Neural progenitor cell (in vitro differentiated cells): ENCODE data around the gene COA6. TPM values are rescaled to one million over a fixed set of nuclear protein-coding genes. Genes with fewer than 3 reads are reported as not detected.
A peak's percentile ranks its signal among the peaks of the same experiment; 100 is the strongest.

Experiments used
- DNase-seq: peaks from one replicate; pipeline ENCODE4 v3.0.0-alpha.2; 2016; ENCODE audit warnings: low spot score
- H2AFZ ChIP-seq: fragments of 200-600 bp; sonication (generic); replicated peaks from 2 replicates; pipeline ENCODE4 v1.6.1; 2016; ENCODE audit warnings: antibody characterized with exemption
- H3F3A ChIP-seq: fragments of 200-600 bp; sonication (generic); 2 replicates; pipeline ENCODE4 v1.6.1; 2016; ENCODE audit warnings: antibody characterized with exemption, low read depth
- H3K27ac ChIP-seq: fragments of 200-600 bp; sonication (generic); 2 replicates; pipeline ENCODE4 v1.5.1; 2016; ENCODE audit warnings: mild to moderate bottlenecking
- H3K27me3 ChIP-seq: fragments of 200-600 bp; sonication (generic); 2 replicates; pipeline ENCODE4 v1.6.1; 2016; ENCODE audit warnings: mild to moderate bottlenecking, moderate library complexity
- H3K36me3 ChIP-seq: fragments of 200-600 bp; sonication (generic); 2 replicates; pipeline ENCODE4 v1.5.1; 2016
- H3K4me1 ChIP-seq: fragments of 200-600 bp; sonication (generic); 2 replicates; pipeline ENCODE4 v1.6.1; 2016; ENCODE audit warnings: mixed run types
- H3K4me2 ChIP-seq: fragments of 200-600 bp; sonication (generic); 2 replicates; pipeline ENCODE4 v1.6.1; 2016
- H3K4me3 ChIP-seq: fragments of 200-600 bp; sonication (generic); 2 replicates; pipeline ENCODE4 v1.5.1; 2016
- H3K79me2 ChIP-seq: fragments of 200-600 bp; sonication (generic); 2 replicates; pipeline ENCODE4 v1.6.1; 2016; ENCODE audit warnings: low read depth
- H3K9ac ChIP-seq: fragments of 200-600 bp; sonication (generic); 2 replicates; pipeline ENCODE4 v1.6.1; 2016
- H3K9me3 ChIP-seq: fragments of 200-600 bp; sonication (generic); 2 replicates; pipeline ENCODE4 v1.5.1; 2016; ENCODE audit warnings: low read depth
- H4K20me1 ChIP-seq: fragments of 200-600 bp; sonication (generic); 2 replicates; pipeline ENCODE4 v1.6.1; 2016; ENCODE audit warnings: low read depth
- H3K27ac Mint-ChIP-seq: 3 replicates; pipeline ENCODE4 v1.8.0; 2021; ENCODE audit warnings: mixed read lengths
- H3K27me3 Mint-ChIP-seq: 2 replicates; pipeline ENCODE4 v1.8.0; 2022; ENCODE audit warnings: low read depth, mild to moderate bottlenecking, inconsistent platforms, moderate library complexity, mixed read lengths; ENCODE audit not compliant: insufficient read depth
- H3K36me3 Mint-ChIP-seq: 3 replicates; pipeline ENCODE4 v1.8.0; 2021; ENCODE audit warnings: mixed read lengths
- H3K4me1 Mint-ChIP-seq: 3 replicates; pipeline ENCODE4 v1.8.0; 2021; ENCODE audit warnings: mixed read lengths
- H3K4me3 Mint-ChIP-seq: 3 replicates; pipeline ENCODE4 v1.8.0; 2021; ENCODE audit warnings: mild to moderate bottlenecking, moderate library complexity, mixed read lengths
- H3K9me3 Mint-ChIP-seq: 3 replicates; pipeline ENCODE4 v1.8.0; 2020; ENCODE audit warnings: mixed read lengths
- EZH2 ChIP-seq: fragments of 200-600 bp; sonication (generic); IDR thresholded peaks from 2 replicates; pipeline ENCODE4 v1.6.1; 2017; ENCODE audit warnings: antibody characterized with exemption, mild to moderate bottlenecking, moderate library complexity
- EZH2phosphoT487 ChIP-seq: fragments of 200-600 bp; sonication (generic); IDR thresholded peaks from 2 replicates; pipeline ENCODE4 v1.6.1; 2017; ENCODE audit warnings: antibody characterized with exemption
- total RNA-seq: library from RNA; depleted of rRNA; stranded (reverse); fragments of >200 nt; gene quantifications from 2 replicates; pipeline ENCODE4 v1.2.3, GENCODE V29; 2015; ENCODE audit warnings: low replicate concordance
- TF ChIP-seq, protein P1 (sequence below): fragments of 200-600 bp; sonication (generic); IDR thresholded peaks from 2 replicates; pipeline ENCODE4 v1.5.1; 2017; ENCODE audit warnings: antibody characterized with exemption, mild to moderate bottlenecking

COA6 gene
- total RNA-seq, 1 donor from 2014 or later: 36.0 TPM

DNA sequence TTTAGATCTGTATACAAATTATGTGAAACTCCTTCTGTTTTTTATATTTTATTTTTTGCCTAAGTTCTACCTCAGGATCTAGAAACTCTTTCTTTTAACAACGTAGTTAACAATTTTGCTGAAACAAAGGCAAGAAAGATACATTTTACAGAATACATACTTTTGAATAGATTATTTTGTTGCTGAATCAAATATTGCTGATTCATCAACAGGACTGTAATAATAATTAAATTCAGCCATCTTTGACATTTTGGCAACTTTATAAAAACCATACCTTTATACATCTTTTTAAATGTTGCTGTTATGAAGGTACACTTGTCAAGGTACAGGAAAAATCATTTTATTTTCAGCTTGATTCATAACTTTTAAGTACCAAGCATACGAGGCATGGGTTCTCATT lies 10.7 kb upstream of the COA6 start:
- Mint-ChIP-seq H3K27ac (no peak overlapping the region), H3K36me3 (no peaks in the 10 kb centered on the region), H3K4me1 (no peaks in the 10 kb centered on the region), H3K4me3 (no peak overlapping the region), H3K9me3 (no peaks in the 10 kb centered on the region), H3K27me3 (peaks cover 2% of the 10 kb centered on the region)
- Histone ChIP-seq H3K27ac (no peak overlapping the region), H3K4me2 (no peak overlapping the region), H2AFZ (no peak overlapping the region), H3K9me3 (no peaks in the 10 kb centered on the region), H3K9ac (no peak overlapping the region), H3K4me3 (no peak overlapping the region), H3K27me3 (no peaks in the 10 kb centered on the region), H4K20me1 (no peaks in the 10 kb centered on the region), H3K79me2 (no peaks in the 10 kb centered on the region), H3F3A (no peaks in the 10 kb centered on the region), H3K36me3 (no peaks in the 10 kb centered on the region), H3K4me1 (no peaks in the 10 kb centered on the region)
- DNase-seq: no peak
- TF ChIP-seq EZH2: no peak
- TF ChIP-seq, protein P1, sequence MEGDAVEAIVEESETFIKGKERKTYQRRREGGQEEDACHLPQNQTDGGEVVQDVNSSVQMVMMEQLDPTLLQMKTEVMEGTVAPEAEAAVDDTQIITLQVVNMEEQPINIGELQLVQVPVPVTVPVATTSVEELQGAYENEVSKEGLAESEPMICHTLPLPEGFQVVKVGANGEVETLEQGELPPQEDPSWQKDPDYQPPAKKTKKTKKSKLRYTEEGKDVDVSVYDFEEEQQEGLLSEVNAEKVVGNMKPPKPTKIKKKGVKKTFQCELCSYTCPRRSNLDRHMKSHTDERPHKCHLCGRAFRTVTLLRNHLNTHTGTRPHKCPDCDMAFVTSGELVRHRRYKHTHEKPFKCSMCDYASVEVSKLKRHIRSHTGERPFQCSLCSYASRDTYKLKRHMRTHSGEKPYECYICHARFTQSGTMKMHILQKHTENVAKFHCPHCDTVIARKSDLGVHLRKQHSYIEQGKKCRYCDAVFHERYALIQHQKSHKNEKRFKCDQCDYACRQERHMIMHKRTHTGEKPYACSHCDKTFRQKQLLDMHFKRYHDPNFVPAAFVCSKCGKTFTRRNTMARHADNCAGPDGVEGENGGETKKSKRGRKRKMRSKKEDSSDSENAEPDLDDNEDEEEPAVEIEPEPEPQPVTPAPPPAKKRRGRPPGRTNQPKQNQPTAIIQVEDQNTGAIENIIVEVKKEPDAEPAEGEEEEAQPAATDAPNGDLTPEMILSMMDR: no peak
- no peak for TF ChIP-seq EZH2phosphoT487

DNA sequence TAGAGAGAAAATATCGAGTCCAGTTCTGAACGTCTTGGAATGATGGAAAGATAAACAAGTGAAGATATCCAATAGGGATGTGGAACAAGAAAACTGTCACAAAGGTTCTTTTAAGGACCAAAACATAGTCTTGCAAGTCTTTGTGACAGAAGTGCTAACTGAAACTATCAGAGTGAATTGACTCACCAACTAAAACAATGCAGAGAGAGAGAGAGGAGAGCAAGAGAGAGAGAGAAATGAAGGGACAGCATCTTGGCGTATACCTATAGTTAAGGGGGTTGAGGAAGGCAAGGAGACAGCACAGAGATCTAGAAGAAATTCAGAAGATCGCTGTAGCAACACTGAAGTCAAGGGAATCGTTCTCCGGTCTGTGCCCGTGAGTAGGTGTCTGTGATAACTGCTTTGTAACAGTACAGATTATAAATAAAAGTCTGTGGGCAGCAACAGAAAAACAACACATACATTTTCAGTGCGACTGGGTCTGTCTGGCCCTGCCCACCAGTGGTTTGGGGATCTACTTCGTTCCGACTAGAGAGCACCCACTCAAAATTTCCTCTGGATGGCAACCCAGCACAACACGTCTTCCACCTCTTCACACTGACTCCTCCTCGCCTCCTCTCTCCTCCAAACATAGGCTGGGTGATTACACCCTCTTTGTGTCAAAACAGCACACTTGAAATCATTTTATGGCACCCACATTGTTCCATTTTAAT lies 4.8 kb upstream of the COA6 start:
- no peak overlapping the region for H3K4me3 ChIP-seq
- H3K79me2 ChIP-seq: peaks cover 10% of the 10 kb centered on the region
- H3K4me2 ChIP-seq: no peak overlapping the region
- Mint-ChIP-seq H3K4me3 (no peak overlapping the region), H3K27me3 (no peaks in the 10 kb centered on the region), H3K4me1 (peaks cover 6% of the 10 kb centered on the region), H3K9me3 (no peaks in the 10 kb centered on the region), H3K27ac (no peak overlapping the region), H3K36me3 (no peaks in the 10 kb centered on the region)
- peaks cover 21% of the 10 kb centered on the region for H3K27me3 ChIP-seq
- TF ChIP-seq, protein P1: no peak
- TF ChIP-seq EZH2phosphoT487: no peak
- no peak for TF ChIP-seq EZH2
- H4K20me1 ChIP-seq: no peaks in the 10 kb centered on the region
- H2AFZ ChIP-seq: peak overlapping the region; percentile 6
- peaks cover 6% of the 10 kb centered on the region for H3K4me1 ChIP-seq
- no peak overlapping the region for H3K27ac ChIP-seq
- no peaks in the 10 kb centered on the region for H3K9me3 ChIP-seq
- DNase-seq: no peak
- peaks cover 8% of the 10 kb centered on the region for H3F3A ChIP-seq
- no peaks in the 10 kb centered on the region for H3K36me3 ChIP-seq
- no peak overlapping the region for H3K9ac ChIP-seq

DNA sequence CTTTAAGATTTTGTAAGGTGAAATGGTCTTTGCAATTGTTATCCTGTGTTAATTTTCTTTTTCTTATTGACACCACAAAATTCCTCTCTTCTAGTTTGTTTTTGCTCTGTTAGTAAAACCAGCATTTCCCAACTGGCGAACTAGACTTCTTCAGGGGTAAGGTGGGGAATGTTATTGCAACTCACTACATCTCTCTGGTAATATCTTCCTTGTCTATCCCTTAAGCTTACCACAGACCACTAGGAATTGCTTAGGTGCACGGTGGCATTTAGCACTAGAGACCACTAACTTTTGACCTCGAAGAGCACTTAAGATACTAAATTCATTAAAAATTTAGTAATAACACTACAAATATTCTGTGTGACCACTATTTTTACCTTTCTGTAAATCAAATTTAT lies 4.2 kb upstream of the COA6 start:
- Mint-ChIP-seq H3K27ac (no peak overlapping the region), H3K9me3 (no peaks in the 10 kb centered on the region), H3K27me3 (no peaks in the 10 kb centered on the region), H3K4me1 (peaks cover 7% of the 10 kb centered on the region), H3K36me3 (no peaks in the 10 kb centered on the region), H3K4me3 (no peak overlapping the region)
- Histone ChIP-seq H3K9ac (no peak overlapping the region), H3K4me3 (no peak overlapping the region), H3K36me3 (no peaks in the 10 kb centered on the region), H3K79me2 (peaks cover 15% of the 10 kb centered on the region), H3K27ac (no peak overlapping the region), H3K4me1 (peaks cover 6% of the 10 kb centered on the region), H3K27me3 (peaks cover 21% of the 10 kb centered on the region), H3K9me3 (no peaks in the 10 kb centered on the region), H3K4me2 (no peak overlapping the region), H4K20me1 (no peaks in the 10 kb centered on the region), H2AFZ (peak overlapping the region; percentile 6), H3F3A (peaks cover 8% of the 10 kb centered on the region)
- TF ChIP-seq, protein P1: no peak
- no peak for TF ChIP-seq EZH2
- TF ChIP-seq EZH2phosphoT487: no peak
- DNase-seq: no peak
